ENCODE results near the gene ERC2. TPM values are rescaled to one million over a fixed set of nuclear protein-coding genes. Genes with fewer than 3 reads are reported as not detected.

The ERC2 gene
- total RNA-seq, 1 experiment from 2014 or later, result 0.77 TPM

DNA sequence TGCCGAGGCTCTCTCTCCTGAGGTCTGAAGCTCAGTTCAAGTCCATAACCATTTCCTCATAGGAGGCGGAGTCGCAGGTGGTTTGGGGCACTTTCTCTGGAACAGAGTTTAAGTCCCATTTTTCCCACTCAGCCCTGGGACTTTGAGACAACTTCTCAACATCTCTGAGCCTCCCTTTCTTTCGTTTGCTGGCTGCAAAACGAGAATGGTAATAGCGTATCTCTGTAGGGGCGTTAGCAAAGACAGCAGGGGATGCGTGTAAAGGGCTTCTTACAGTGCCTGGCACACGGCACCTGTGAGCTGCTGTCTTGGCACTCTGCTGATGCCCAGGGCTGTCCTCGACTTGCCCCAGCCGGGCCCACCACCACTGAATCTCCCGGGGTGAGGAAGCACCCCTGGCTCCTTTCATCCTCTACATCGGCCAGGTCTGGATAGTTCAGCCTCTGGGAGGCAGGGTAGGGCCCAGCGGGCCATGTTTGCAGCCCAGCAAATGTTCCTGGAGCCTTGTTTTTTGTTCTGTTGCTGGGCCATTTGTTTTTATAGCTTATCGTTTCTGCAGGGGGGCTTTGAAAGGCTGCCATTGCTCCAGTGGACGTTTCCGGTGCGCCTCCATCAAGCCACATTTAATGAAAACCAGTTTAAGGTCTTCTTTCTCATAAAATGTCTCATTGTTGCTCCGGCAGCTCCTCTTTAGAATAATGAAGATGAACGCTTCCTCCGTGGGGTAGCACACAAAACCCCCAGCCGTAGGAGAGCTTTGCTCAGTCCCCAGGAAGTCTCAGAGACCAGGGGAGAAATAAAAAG is 921.2 kb downstream of the ERC2 start:
- Histone ChIP-seq H3F3A (ENCODE audit: low read length, unreplicated experiment) (no peaks in the 10 kb centered on the region), H3K4me2 (ENCODE audit: low read length) (no peak overlapping the region), H3K9ac (ENCODE audit: low read length) (no peak overlapping the region), H4K20me1 (ENCODE audit: low read length) (no peaks in the 10 kb centered on the region), H3K9me3 (ENCODE audit: low read length) (no peaks in the 10 kb centered on the region), H3K27me3 (ENCODE audit: low read length) (no peaks in the 10 kb centered on the region), H3K79me2 (ENCODE audit: low read length) (no peaks in the 10 kb centered on the region), H2AFZ (ENCODE audit: low read length) (no peak overlapping the region), H3K4me3 (ENCODE audit: low read length) (no peak overlapping the region), H3K9me2 (replicated peaks; ENCODE audit: low read length) (no peaks in the 10 kb centered on the region), H3K4me1 (ENCODE audit: insufficient read depth, low read length) (peaks cover 5% of the 10 kb centered on the region; the same call in 1 of the 2 replicates), H3K36me3 (ENCODE audit: low read depth, low read length) (no peaks in the 10 kb centered on the region), H3K27ac (ENCODE audit: low read length) (no peak overlapping the region)
- DNase-seq (no peak), ATAC-seq (no peak)
- ChIA-PET CTCF (no interaction called here), POLR2A (ENCODE audit: unreplicated experiment) (no interaction called here)
- no TSS peak for BruUV-seq (replicated peaks)
- TF ChIP-seq EZH2phosphoT487 (IDR thresholded peaks at IDR 0.05; ENCODE audit: borderline replicate concordance, low read length) (no peak), EZH2 (IDR thresholded peaks at IDR 0.05; ENCODE audit: low read length, unreplicated experiment) (no peak)
- TF ChIP-seq, protein P1, sequence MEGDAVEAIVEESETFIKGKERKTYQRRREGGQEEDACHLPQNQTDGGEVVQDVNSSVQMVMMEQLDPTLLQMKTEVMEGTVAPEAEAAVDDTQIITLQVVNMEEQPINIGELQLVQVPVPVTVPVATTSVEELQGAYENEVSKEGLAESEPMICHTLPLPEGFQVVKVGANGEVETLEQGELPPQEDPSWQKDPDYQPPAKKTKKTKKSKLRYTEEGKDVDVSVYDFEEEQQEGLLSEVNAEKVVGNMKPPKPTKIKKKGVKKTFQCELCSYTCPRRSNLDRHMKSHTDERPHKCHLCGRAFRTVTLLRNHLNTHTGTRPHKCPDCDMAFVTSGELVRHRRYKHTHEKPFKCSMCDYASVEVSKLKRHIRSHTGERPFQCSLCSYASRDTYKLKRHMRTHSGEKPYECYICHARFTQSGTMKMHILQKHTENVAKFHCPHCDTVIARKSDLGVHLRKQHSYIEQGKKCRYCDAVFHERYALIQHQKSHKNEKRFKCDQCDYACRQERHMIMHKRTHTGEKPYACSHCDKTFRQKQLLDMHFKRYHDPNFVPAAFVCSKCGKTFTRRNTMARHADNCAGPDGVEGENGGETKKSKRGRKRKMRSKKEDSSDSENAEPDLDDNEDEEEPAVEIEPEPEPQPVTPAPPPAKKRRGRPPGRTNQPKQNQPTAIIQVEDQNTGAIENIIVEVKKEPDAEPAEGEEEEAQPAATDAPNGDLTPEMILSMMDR (conservative IDR thresholded peaks at IDR 0.05; ENCODE audit: low read depth, low read length), result no peak
- intact Hi-C loops (cut with micrococcal nuclease), result no loop called here

DNA sequence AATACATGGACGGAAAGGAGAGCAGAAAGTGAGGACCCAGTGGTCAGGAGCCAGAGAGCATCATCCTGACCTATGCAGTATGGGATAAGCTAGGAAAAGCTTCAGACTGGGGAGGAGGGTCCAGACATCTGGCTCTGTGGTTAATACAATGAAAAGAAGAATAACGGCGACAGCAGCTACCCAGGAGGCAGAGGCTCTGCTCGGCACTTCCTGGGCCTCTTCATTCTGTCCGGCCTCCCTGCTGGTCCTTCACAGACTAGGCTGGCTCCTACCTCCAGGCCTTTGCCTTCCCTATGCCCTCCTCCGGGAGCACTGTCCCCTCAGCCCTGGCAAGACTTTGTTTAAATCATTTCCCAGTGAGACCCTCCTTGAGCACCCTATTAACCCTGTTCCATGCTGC is 922.3 kb downstream of the ERC2 start:
- H3K4me3 ChIP-seq (ENCODE audit: low read length), result no peak overlapping the region
- no peak overlapping the region for H2AFZ ChIP-seq (ENCODE audit: low read length)
- H3K79me2 ChIP-seq (ENCODE audit: low read length), result no peaks in the 10 kb centered on the region
- no peaks in the 10 kb centered on the region for H3F3A ChIP-seq (ENCODE audit: low read length, unreplicated experiment)
- ATAC-seq (no peak), DNase-seq (no peak)
- ChIA-PET POLR2A (ENCODE audit: unreplicated experiment) (no interaction called here), CTCF (no interaction called here)
- H3K4me1 ChIP-seq (ENCODE audit: insufficient read depth, low read length), result peaks cover 5% of the 10 kb centered on the region; the same call in 1 of the 2 replicates
- no peak overlapping the region for H3K27ac ChIP-seq (ENCODE audit: low read length)
- H3K9me3 ChIP-seq (ENCODE audit: low read length), result no peaks in the 10 kb centered on the region
- no peaks in the 10 kb centered on the region for H3K36me3 ChIP-seq (ENCODE audit: low read depth, low read length)
- no peaks in the 10 kb centered on the region for H3K27me3 ChIP-seq (ENCODE audit: low read length)
- no TSS peak for BruUV-seq (replicated peaks)
- TF ChIP-seq EZH2phosphoT487 (IDR thresholded peaks at IDR 0.05; ENCODE audit: borderline replicate concordance, low read length) (no peak), EZH2 (IDR thresholded peaks at IDR 0.05; ENCODE audit: low read length, unreplicated experiment) (no peak)
- TF ChIP-seq, protein P1 (conservative IDR thresholded peaks at IDR 0.05; ENCODE audit: low read depth, low read length), result no peak
- H3K4me2 ChIP-seq (ENCODE audit: low read length), result no peak overlapping the region
- no peak overlapping the region for H3K9ac ChIP-seq (ENCODE audit: low read length)
- H3K9me2 ChIP-seq (replicated peaks; ENCODE audit: low read length), result no peaks in the 10 kb centered on the region
- intact Hi-C loops (cut with micrococcal nuclease), result no loop called here
- no peaks in the 10 kb centered on the region for H4K20me1 ChIP-seq (ENCODE audit: low read length)

DNA sequence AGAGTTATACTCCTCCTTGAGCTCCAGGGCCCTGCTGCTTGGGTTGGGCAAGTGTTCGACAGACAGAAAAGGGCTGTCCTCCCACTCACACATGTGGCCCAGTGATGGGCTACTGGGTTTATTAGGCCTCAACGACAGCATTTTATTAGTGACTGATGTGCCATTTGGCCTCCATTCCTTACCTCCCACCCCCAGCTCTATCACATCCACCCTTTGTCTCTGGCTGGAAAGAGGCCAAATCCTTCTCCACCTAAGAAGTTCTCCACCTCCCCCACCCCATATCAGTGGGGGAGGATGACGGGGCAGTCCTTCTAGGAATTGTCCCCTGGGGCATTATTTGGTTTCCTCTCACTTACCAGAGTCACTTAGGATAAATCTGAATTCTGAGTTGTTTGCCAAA is 924.0 kb downstream of the ERC2 start:
- no peak for ATAC-seq
- H3K9me3 ChIP-seq (ENCODE audit: low read length), result no peaks in the 10 kb centered on the region
- no peak overlapping the region for H3K27ac ChIP-seq (ENCODE audit: low read length)
- BruUV-seq (replicated peaks), result no TSS peak
- H3F3A ChIP-seq (ENCODE audit: low read length, unreplicated experiment), result no peaks in the 10 kb centered on the region
- intact Hi-C loops (cut with micrococcal nuclease), result no loop called here
- H3K9me2 ChIP-seq (replicated peaks; ENCODE audit: low read length), result no peaks in the 10 kb centered on the region
- H3K36me3 ChIP-seq (ENCODE audit: low read depth, low read length), result no peaks in the 10 kb centered on the region
- no peaks in the 10 kb centered on the region for H3K27me3 ChIP-seq (ENCODE audit: low read length)
- no peaks in the 10 kb centered on the region for H3K79me2 ChIP-seq (ENCODE audit: low read length)
- no peak overlapping the region for H2AFZ ChIP-seq (ENCODE audit: low read length)
- TF ChIP-seq EZH2phosphoT487 (IDR thresholded peaks at IDR 0.05; ENCODE audit: borderline replicate concordance, low read length), result no peak
- TF ChIP-seq EZH2 (IDR thresholded peaks at IDR 0.05; ENCODE audit: low read length, unreplicated experiment), result no peak
- TF ChIP-seq, protein P1 (conservative IDR thresholded peaks at IDR 0.05; ENCODE audit: low read depth, low read length), result no peak
- DNase-seq, result peak; percentile 56
- CTCF ChIA-PET, result no interaction called here
- no peaks in the 10 kb centered on the region for H4K20me1 ChIP-seq (ENCODE audit: low read length)
- no peak overlapping the region for H3K4me2 ChIP-seq (ENCODE audit: low read length)
- H3K4me1 ChIP-seq (ENCODE audit: insufficient read depth, low read length), result peaks cover 5% of the 10 kb centered on the region; the same call in 1 of the 2 replicates
- H3K4me3 ChIP-seq (ENCODE audit: low read length), result no peak overlapping the region
- no peak overlapping the region for H3K9ac ChIP-seq (ENCODE audit: low read length)
- POLR2A ChIA-PET (ENCODE audit: unreplicated experiment), result no interaction called here

Data from PC-3 (cell line).